ENCODE data around the gene ZNF573.

DNA sequence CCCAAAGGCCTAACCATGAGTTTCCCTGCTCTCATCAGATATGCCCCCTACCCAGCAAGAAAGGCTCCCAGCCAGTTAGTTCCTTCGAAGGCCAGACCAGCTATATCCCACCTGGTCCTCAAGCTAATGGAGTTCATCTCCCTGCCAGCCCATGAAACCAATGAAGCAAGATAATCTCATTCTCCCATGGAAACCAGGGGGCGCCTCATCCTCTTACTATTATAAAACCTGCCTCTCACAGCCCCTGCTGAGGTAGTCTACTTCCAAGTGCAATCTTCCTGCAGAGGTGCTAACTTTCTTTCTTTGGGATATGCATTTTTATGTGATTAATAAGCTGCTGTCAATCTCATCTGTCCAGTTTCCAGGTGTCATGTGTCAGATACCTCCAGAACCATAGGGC lies 34.0 kb upstream of the ZNF573 start:
- TF ChIP-seq CTCF (IDR thresholded peaks at IDR 0.05; ENCODE audit: low read length), result no peak
- TF ChIP-seq EZH2 (IDR thresholded peaks at IDR 0.05; ENCODE audit: borderline replicate concordance, low read length), result no peak

Data from OCI-LY1 (cell line).